Epithelial cell of alveolus of lung (primary cell): Measurements from ENCODE around the gene OR2L3. TPM values are rescaled to one million over a fixed set of nuclear protein-coding genes. Genes with fewer than 3 reads are reported as not detected.

Experiments used
- total RNA-seq: library from RNA; depleted of rRNA; stranded (reverse); fragments of >200 nt; gene quantifications from 2 replicates; pipeline ENCODE4 v1.2.1, GENCODE V29; 2015

Gene OR2L3
- not detected in 2 replicates for total RNA-seq

DNA sequence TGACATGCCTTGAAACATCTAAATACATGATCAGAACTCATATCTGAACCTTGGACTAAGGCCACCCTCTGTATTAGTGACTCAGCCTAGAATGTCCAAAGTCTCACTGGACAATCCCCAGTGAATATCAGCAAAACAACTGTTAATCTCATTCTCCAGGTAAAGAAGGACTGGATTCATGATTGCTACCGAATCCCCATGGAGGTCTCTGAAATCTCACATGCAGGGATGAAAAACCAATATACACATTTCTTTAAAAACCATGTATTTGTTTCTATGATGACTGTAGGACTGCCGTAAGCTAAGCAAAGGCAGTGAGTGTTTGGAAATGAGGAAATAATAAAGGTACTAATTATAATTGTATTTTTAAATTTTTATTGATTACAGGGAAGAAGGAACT, at the start of gene OR2L3:
OR2L3 (plus strand) TSS at position 301 of the 400 bp plus-strand sequence. CDS start 13,846 bp downstream, outside the sequence.

DNA sequence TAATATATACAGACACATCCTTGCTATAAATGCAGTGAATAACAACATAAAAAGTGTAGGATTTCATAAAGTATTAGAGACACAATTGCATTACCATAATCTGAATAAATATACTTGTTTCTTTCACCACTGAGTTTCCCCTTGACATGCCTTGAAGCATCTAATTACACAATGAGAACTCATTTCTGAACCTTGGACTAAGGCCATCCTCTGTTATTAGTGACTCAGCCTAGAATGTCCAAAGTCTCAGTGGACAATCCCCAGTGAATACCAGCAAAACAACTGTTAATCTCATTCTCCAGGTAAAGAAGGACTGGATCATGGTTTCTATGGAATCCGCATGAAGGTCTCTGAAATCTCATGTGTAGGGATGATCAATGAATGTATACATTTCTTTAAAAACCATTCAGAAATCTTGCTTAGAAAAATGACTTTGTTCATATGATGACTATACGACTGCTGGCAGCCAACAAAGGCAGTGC, 33.4 kb upstream of the OR2L3 start, which contains the start of gene OR2L5:
OR2L5 (plus strand) TSS at position 432 of the 482 bp plus-strand sequence. CDS start 8,288 bp downstream, outside the sequence.

GRCh38 chr1:248029770-248030169, 16.9 kb upstream of the OR2L3 start, which contains the start of gene OR2L2:
TSS of gene OR2L2 (plus strand) at chr1:248030070. CDS start at chr1:248038268, 8,198 bp downstream.

GRCh38 chr1:248094884-248095283, 48.2 kb downstream of the OR2L3 start, which contains the start of gene OR2L13:
TSS of gene OR2L13 (plus strand) at chr1:248095184. CDS start at chr1:248099376, 4,192 bp downstream.

Other genes starting within 250 kb of the OR2L3 start
- not detected in 2 replicates for gene OR14A16, start 222.7 kb upstream of the OR2L3 start, total RNA-seq
- gene OR11L1, start 204.9 kb upstream of the OR2L3 start, total RNA-seq = not detected in 2 replicates
- 0.13 and 0.32 TPM in 2 replicates for gene TRIM58, start 189.6 kb upstream of the OR2L3 start, total RNA-seq
- not detected in 2 replicates for gene OR2W3, start 151.2 kb upstream of the OR2L3 start, total RNA-seq
- not detected in 2 replicates for gene OR2T8, start 126.6 kb upstream of the OR2L3 start, total RNA-seq
- gene OR2AJ1, start 121.9 kb upstream of the OR2L3 start, total RNA-seq = not detected in 2 replicates
- not detected in 2 replicates for gene OR2L8, start 98.0 kb upstream of the OR2L3 start, total RNA-seq
- gene OR2AK2, start 81.6 kb upstream of the OR2L3 start, total RNA-seq = not detected in 2 replicates
- not detected in 2 replicates for gene OR2L5, start 33.2 kb upstream of the OR2L3 start, total RNA-seq
- gene OR2L2, start 16.8 kb upstream of the OR2L3 start, total RNA-seq = not detected in 2 replicates
- not detected in 2 replicates for gene OR2L13, start 48.3 kb downstream of the OR2L3 start, total RNA-seq
- gene OR2M5, start 98.3 kb downstream of the OR2L3 start, total RNA-seq = not detected in 2 replicates
- gene OR2M2, start 128.0 kb downstream of the OR2L3 start, total RNA-seq = not detected in 2 replicates
- not detected in 2 replicates for gene OR2M3, start 150.4 kb downstream of the OR2L3 start, total RNA-seq
- gene OR2M4, start 184.6 kb downstream of the OR2L3 start, total RNA-seq = not detected in 2 replicates
- not detected in 2 replicates for gene OR2T33, start 231.1 kb downstream of the OR2L3 start, total RNA-seq